GM13976 (cell line): ENCODE data around the gene COMMD4.
"Not testable (repeated sequence)": the region's sequence is repeated elsewhere in the genome, so short reads cannot be mapped to it uniquely, and the experiment has no call there.

Experiments used
- DNase-seq: peaks from one replicate; pipeline ENCODE4 v3.0.0; 2012; ENCODE audit warnings: low spot score
- CTCF ChIP-seq: IDR thresholded peaks from 2 replicates; pipeline ENCODE4 v1.5.1; 2012; ENCODE audit warnings: borderline replicate concordance, mild to moderate bottlenecking; ENCODE audit not compliant: insufficient read depth; ENCODE audit errors: extremely low read depth, missing control alignments, control extremely low read depth
- in situ Hi-C: fragments of 300-500 bp; cut with MboI; formaldehyde crosslinking; loops from one replicate; pipeline ENCODE4 v1.12.0; 2022; ENCODE audit warnings: low sequenced_read_pairs, mixed read lengths, inconsistent platforms; ENCODE audit not compliant: unreplicated experiment

COMMD4 gene

GRCh38 chr15:75335705-75336355 is at the start of gene COMMD4:
Gene COMMD4 (plus strand): TSS chr15:75336063. CDS start chr15:75336090, 27 bp downstream.
- in situ Hi-C loops = no loop called here
- peak; percentile 79 for DNase-seq
- no peak for TF ChIP-seq CTCF

- in situ Hi-C loops, DNase-seq: not testable (repeated sequence)
Observed at GRCh38 chr15:75293660-75294059, 42.2 kb upstream of the COMMD4 start.

- DNase-seq, in situ Hi-C loops: not testable (repeated sequence)
Observed at GRCh38 chr15:75298541-75299310, 37.1 kb upstream of the COMMD4 start.

- DNase-seq, in situ Hi-C loops: not testable (repeated sequence)
- peak; percentile 53 for TF ChIP-seq CTCF
Observed at GRCh38 chr15:75299311-75299688, 36.6 kb upstream of the COMMD4 start.

GRCh38 chr15:75300026-75300425 is 35.8 kb upstream of the COMMD4 start:
- DNase-seq = not testable (repeated sequence)
- in situ Hi-C loops = loop anchor here (10.0 kb wide), 1 partner anchor 275 kb away; the partner anchor contains the start of gene PPCDC

GRCh38 chr15:75302318-75302717 is 33.5 kb upstream of the COMMD4 start:
- in situ Hi-C loops = loop anchor here (10.0 kb wide), 1 partner anchor 278 kb away; the partner anchor contains the start of gene PPCDC
- TF ChIP-seq CTCF = no peak
- DNase-seq = no peak

GRCh38 chr15:75302753-75303152 is 33.1 kb upstream of the COMMD4 start:
- DNase-seq = not testable (repeated sequence)
- in situ Hi-C loops = loop anchor here (10.0 kb wide), 1 partner anchor 278 kb away; the partner anchor contains the start of gene PPCDC

GRCh38 chr15:75306188-75306587 is 29.7 kb upstream of the COMMD4 start:
- in situ Hi-C loops = loop anchor here (10.0 kb wide), 1 partner anchor 281 kb away; the partner anchor contains the start of gene PPCDC
- TF ChIP-seq CTCF = no peak
- DNase-seq = no peak
